ENCODE measurements around the gene CPT1B. TPM values are rescaled to one million over a fixed set of nuclear protein-coding genes. Genes with fewer than 3 reads are reported as not detected.

CPT1B gene
- total and polyA plus RNA-seq, 2 donors (not counting 3 experiments of a cell fraction or from before 2014, with no cell fraction given) = 7.1 TPM

- H3K4me1 ChIP-seq (ENCODE audit: control insufficient read depth, extremely low read depth, insufficient read depth, low read length) = peaks cover 12% of the 10 kb centered on the region
- H3K27ac ChIP-seq (ENCODE audit: insufficient read depth, low read depth, low read length) = peak overlapping the region; percentile 57
- peaks cover 0 to 22% of the 10 kb centered on the region in 2 experiments for H3K36me3 ChIP-seq (ENCODE audit: control insufficient read depth in 2 of 2, extremely low read depth in 1 of 2, insufficient read depth in 2 of 2, low read length in 2 of 2)
- no peaks in the 10 kb centered on the region for H4K20me1 ChIP-seq (replicated peaks; ENCODE audit: control insufficient read depth, extremely low read depth, insufficient read depth, low read length)
- no peaks in the 10 kb centered on the region for H3K9me3 ChIP-seq (replicated peaks; ENCODE audit: control insufficient read depth, insufficient read depth, low read length)
- H3K4me3 ChIP-seq (replicated peaks in 1 of 3; ENCODE audit: insufficient read depth in 1 of 3, low read depth in 1 of 3, low read length in 3 of 3) = peak overlapping the region; percentile 29 to 66 (median 48)
- intact Hi-C loops (cut with micrococcal nuclease) (loop anchor here (1.0 to 2.0 kb wide), 4 partner anchors 16 to 148 kb away; partner anchors contain the start of genes CHKB, NCAPH2 and SHANK3), dilution Hi-C loops (cut with MboI; ENCODE audit: extremely low pct_ligation_motif_present, low sequenced_read_pairs) (no loop called here)
- no peak for DNase-seq (ENCODE audit: low read depth, low spot score)
- peak overlapping the region; percentile 40 for H3K4me2 ChIP-seq (ENCODE audit: insufficient read depth, low read length)
- H3K79me2 ChIP-seq (ENCODE audit: control insufficient read depth, insufficient read depth, low read length) = peaks cover 10% of the 10 kb centered on the region
- H3K9me1 ChIP-seq (replicated peaks; ENCODE audit: control insufficient read depth, extremely low read depth, insufficient read depth, low read length) = no peaks in the 10 kb centered on the region
- ChIA-PET POLR2A (interaction anchor here (0.6 kb wide), 1 partner anchor 23 kb away, joined by 4 read pairs; no protein-coding TSS in a partner anchor), CTCF (interaction anchor here (0.8 to 2.7 kb wide), 10 partner anchors 10 to 287 kb away, joined by 3 to 28 read pairs (median 9); partner anchors contain the start of gene SYCE3)
- H2AFZ ChIP-seq (ENCODE audit: low read depth, low read length) = peak overlapping the region; percentile 64
- no peak for TF ChIP-seq GATA2 (IDR thresholded peaks at IDR 0.05; ENCODE audit: insufficient read depth, insufficient read length, low read depth, low read length)
- TF ChIP-seq MYC (IDR thresholded peaks at IDR 0.05; ENCODE audit: low read depth, low read length) = no peak
- no peak for TF ChIP-seq FOS (IDR thresholded peaks at IDR 0.05; ENCODE audit: borderline replicate concordance, insufficient read depth, low read length)
- TF ChIP-seq CTCF (IDR thresholded peaks at IDR 0.05; ENCODE audit: extremely low read depth in 1 of 2, insufficient read depth in 1 of 2, low read depth in 1 of 2, low read length in 2 of 2) = no peak
- TF ChIP-seq EZH2 (IDR thresholded peaks at IDR 0.05; ENCODE audit: borderline replicate concordance, low read depth, low read length, severe bottlenecking) = no peak
- no peak for TF ChIP-seq JUN (IDR thresholded peaks at IDR 0.05; ENCODE audit: borderline replicate concordance, insufficient read depth, insufficient read length, low read depth)
- no TSS peak for BruUV-seq (replicated peaks)
- FAIRE-seq = peak; percentile 66
- H3K9ac ChIP-seq (replicated peaks; ENCODE audit: extremely low read depth, insufficient read depth, low read length) = peak overlapping the region; percentile 68
- peaks cover 0 to 2% of the 10 kb centered on the region in 2 experiments for H3K27me3 ChIP-seq (ENCODE audit: control insufficient read depth in 2 of 2, insufficient read depth in 2 of 2, low read length in 2 of 2)
Measured at GRCh38 chr22:50524676-50525103, 53.5 kb downstream of the CPT1B start.

Measured in endothelial cell of umbilical vein (primary cell).